GM18858 (cell line): ENCODE measurements around the gene MOV10L1.

ENCODE experiments used
- ATAC-seq: cut with Tn5 transposase; IDR thresholded peaks from one replicate; pipeline ENCODE4 v1.9.1; 2021; ENCODE audit not compliant: unreplicated experiment

The MOV10L1 gene

DNA sequence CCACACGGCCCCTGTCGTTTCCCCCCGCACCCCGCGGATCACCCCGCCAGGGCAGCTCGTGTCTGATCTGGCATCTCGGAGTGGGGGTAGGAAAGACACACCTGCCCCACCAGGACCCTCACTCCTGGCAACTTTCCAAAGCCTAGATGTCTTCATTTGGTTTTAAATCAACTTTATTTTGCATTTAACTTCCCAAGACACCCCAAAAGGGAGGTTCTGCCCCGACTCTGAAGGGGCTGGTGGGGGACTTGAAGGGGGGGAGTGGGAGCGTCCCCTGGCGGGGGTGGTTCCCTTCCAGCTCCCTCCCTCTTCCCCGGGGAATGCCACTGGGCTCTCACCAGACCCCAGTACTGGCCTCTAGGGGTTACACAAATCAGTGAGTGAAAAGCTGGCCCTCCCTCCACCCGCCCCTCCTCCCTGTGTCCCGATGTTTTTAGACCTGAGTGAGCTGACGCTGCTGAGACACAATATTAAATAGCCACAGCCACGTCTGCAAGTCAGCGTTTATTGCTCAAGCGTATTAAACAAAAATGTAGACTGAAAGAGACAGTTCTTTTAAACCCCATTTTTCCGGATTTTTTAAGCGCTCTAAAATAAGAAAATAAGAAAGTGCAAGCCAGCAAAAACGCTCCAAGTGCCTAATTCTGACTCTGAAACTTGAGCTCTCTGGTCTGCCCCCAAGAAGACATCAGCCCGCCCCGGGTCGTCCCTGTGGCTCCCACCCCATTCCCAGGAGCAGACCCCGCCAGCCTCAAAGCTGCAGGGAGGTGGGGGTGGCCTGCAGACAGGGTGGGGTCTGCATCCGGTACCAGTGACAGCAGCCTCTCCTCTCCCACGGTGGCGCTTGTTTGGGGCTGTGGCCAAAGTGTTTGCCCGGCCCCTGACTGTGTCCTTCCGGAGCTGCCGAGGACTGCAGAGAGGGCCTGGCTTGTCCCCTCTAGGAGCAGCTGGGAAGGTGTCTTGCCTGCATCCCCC is 30.6 kb upstream of the MOV10L1 start:
- no peak for ATAC-seq

DNA sequence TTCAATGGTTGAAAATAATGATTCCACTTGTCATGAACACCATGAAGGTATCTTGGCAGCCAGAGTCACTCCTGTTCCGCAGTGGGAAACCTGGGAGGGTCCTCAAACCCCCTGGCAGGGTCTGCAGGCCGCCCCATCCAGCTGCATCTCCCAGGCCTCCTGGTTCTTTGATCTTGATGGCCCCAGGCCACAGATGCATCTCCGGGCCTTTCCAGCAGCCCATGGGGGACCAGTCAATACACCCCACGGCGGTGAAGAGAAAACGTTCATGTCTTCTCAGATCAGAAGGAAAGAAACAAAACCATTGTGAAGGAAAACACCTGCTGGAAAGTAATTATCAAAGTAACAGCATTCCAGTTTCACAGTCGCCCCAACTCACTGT is 29.9 kb upstream of the MOV10L1 start:
- no peak for ATAC-seq

DNA sequence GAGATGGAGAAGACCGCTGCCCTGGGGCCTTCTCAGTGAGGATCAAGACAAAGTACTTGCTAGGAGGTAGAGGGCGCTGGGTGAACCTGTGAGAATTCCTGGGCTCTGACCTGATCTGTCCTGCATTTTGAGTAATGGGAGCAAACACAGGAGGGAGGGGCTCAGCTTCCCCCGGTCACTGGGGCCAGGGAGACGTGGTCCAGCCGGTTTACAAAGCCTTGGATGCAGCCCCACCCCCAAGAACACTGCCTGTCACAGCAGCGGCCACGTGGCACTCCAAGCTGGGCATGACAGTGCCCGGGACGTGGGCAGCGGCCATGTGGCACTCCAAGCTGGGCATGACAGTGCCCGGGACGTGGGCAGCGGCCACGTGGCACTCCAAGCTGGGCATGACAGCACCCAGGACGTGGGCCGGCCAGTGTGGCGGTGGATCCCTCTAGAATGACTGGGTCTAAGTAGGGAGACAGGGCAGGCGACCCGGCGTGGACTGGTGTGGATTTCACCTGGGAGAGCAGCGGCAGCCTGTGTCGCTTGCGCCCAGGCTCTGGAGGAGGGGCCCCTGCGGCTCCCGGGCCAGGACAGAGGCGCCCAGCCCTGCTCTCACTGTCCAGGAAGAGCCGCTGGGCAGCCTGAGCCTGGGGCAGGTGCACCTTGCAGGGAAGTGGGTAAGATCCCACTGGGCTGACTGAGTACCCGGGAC is 29.2 kb upstream of the MOV10L1 start:
- no peak for ATAC-seq

GRCh38 chr22:50061141-50061823 is 28.5 kb upstream of the MOV10L1 start:
- no peak for ATAC-seq

GRCh38 chr22:50061824-50062355 is 27.9 kb upstream of the MOV10L1 start:
- no peak for ATAC-seq

- no peak for ATAC-seq
Measured at GRCh38 chr22:50062509-50063135, 27.2 kb upstream of the MOV10L1 start.

DNA sequence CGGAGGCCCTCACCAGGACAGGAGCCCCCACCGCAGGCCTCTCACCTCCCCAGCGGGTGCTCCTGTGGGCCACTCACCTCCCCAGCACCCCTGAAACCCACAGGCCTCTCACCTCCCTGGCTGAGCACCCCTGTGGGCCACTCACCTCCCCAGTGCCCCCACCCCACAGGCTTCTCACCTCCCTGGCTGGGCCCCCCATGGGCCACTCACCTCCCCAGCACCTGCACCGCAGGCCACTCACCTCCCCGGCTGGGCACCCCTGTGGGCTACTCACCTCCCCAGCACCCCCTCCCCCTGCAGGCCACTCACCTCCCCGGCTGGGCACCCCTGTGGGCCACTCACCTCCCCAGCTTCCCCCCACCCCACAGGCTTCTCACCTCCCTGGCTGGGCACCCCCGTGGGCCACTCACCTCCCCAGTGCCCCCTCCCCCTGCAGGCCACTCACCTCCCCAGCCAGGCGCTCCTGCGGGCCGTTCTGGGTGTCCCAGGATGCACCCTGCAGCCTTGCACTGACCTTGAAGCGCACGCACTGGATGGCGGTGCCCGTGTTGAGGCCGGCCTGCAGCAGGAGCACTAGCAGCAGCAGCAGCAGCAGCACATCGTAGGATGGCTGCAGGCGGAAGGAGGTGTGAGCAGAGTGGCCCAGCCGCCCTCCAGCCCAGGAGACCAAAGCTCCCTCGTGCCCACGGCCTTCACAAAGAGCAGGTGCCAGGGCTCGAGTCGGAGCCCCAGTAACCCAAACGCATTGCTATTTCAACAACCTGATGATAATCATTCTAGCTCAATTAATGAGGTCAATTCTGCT is 26.0 kb upstream of the MOV10L1 start:
- no peak for ATAC-seq

DNA sequence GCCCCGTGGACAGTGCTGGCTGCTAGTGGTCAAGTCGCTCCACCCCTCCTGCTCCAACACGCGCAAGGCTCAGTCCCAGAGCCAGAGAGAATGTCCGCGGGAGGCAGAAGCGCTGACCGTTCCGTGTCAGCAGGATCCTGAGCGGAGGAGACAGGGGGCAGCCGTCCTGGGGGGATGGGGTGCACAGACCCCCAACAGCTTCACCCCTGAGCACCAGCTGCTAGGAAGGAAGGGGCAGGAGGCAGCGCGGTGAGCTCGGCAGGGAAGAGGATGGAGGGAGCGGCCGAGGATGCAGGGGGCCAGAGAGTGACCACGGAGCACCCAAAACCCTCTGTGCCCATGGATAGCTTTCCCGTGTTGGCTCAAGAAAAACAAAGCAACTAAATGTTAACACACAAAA is 25.4 kb upstream of the MOV10L1 start:
- ATAC-seq, result no peak

GRCh38 chr22:50067244-50067643 is 22.6 kb upstream of the MOV10L1 start:
- no peak for ATAC-seq

GRCh38 chr22:50068096-50068495 is 21.7 kb upstream of the MOV10L1 start:
- ATAC-seq, result no peak

DNA sequence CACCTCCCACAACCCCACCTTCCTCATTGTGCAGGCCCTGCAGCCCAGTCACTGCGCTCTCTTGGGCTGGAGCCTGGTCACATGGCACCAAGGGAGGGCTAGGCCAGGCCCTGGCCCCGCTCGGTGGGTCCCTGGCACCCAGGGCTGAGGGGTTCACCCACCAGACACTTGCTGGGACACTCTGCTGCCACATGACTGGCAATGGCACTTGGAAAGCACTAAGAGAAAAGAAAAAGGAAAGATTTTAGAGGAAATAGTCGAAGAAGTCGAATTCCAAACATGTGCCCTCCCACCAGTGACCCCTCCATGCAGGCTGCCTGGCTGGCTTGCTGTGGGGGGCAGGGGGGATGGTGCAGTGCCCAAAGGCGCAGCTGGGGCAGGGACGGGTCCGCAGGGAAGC is 19.4 kb upstream of the MOV10L1 start:
- ATAC-seq, result no peak

GRCh38 chr22:50071432-50072166 is 18.2 kb upstream of the MOV10L1 start:
- ATAC-seq, result no peak

DNA sequence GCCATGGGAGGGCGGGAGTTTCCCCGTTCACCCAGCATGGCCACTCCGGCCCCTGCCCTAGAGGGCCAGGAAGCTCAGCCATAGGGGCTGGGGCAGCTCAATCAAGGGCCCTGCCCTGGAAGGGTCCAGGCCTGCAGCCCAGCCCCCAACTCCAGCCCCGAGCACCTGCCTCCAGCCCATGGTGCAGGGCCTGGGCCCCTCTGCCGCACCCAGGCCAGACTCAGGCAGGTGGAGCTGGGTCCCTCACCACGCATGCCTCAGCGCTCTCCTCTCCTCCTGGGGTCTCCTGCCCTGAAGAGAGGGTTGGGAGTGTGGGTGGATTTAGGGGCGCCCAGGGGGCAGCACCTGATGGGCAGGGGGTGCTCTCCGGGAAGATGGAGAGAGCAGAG is 17.6 kb upstream of the MOV10L1 start:
- no peak for ATAC-seq

DNA sequence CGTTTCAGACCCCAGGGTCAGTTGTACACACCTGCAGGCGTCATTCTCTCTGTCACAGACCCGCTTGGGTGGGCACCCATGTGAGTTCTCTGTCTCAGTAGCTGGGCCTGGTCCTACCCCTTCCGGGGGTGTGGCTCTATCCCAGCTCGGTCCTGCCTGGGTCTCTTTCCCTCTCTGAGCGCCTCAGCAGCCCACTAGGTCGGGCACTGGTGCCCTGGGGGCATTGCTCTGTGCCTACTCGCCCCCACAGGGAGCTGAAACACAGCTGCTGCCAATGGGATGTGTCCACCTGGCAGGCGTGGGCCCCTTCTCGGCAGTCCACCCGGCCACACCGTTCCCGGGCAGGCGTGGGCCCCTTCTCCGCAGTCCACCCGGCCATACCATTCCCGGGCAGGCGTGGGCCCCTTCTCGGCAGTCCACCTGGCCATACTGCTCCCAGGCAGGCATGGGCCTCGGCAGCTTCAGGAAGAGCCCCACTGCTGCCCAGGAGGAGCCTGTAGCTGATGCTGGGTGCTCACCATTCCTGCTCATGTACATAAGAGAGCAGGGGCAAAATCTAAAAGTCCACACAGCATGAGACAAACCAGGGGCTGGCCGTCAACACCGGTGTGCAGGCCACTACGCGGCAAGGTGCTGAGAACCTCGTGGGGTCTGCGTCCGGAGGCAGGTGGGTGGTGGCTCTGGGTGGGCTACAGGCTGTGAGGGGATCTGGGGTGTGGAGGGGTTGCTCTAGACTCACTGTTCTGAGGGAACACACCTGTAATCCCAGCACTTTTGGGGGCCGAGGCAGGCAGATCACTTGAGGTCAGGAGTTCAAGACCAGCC is 16.9 kb upstream of the MOV10L1 start:
- no peak for ATAC-seq

DNA sequence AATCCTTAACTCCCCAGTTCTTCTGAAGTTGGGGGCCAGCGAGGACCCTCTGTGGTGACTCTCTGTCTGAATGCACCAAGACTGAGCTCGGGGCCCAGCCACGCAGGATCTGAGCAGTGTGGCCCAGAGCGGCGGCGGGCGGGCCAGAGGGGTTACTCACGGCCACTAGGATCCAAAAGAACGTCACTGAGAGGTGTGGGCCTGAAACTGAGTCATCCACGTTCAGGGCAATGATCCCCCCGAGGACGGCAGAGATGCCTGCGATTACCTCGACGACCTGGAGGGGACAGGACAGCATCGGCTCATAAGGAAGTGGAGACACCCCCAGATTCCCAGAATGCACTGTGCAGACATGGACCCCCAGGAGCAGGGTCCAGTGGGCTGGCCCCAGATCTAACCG is 15.8 kb upstream of the MOV10L1 start:
- no peak for ATAC-seq

DNA sequence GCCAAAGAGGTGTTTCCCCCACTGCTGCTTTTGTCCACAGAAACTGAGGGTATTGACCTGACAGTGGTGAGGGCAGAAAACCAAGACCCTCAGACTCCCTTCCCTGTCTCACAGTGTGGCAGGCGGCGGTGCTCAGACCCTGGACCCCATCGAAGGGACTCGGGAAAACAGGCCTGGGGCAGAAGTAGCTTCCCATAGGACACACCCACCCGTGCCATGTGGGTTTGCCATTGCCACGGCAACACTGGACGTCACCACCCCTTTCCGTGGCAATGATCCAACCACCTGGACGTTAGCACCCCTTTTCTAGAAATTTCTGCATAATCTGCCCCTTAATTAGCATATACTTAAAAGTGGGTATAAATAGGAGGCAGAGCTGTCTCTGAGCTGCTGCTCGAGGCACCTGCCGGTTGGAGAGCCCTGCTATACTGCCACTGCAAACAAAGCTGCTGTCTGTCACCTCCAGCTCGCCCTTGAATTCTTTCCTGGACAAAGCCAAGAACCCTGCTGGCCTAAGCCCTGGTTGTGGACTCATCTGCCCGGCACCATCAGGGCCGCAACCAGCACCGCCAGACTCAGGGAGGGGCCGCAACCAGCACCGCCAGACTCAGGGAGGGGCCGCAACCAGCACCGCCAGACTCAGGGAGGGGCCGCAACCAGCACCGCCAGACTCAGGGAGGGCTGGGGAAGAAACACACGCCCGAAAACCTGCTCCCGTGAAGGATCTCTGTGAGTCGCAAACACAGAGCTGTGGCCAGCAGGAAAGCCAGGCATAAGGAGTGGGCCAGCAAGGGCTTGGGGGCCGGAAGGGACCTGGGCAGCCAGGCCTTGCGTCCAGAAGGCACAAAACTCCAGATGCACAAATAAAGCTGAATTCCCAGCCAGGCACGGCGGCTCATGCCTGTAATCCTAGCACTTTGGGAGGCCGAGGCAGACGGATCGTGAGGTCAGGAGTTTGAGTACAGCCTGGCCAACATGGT is 15.0 kb upstream of the MOV10L1 start:
- no peak for ATAC-seq
